Glutamatergic neuron (in vitro differentiated cells): ENCODE data around the gene CDC37L1. TPM values are rescaled to one million over a fixed set of nuclear protein-coding genes. Genes with fewer than 3 reads are reported as not detected.

Experiments used
- DNase-seq: peaks from one replicate; pipeline ENCODE4 v3.0.0; 2022
- H3K27ac Mint-ChIP-seq: one replicate; pipeline ENCODE4 v1.8.0; 2020; ENCODE audit warnings: mild to moderate bottlenecking, mixed read lengths, inconsistent platforms; ENCODE audit not compliant: unreplicated experiment
- H3K27me3 Mint-ChIP-seq: one replicate; pipeline ENCODE4 v1.8.0; 2020; ENCODE audit warnings: mild to moderate bottlenecking, moderate library complexity, mixed read lengths, inconsistent platforms; ENCODE audit not compliant: unreplicated experiment
- H3K36me3 Mint-ChIP-seq: one replicate; pipeline ENCODE4 v1.8.0; 2020; ENCODE audit warnings: mild to moderate bottlenecking, mixed read lengths, inconsistent platforms; ENCODE audit not compliant: unreplicated experiment
- H3K4me1 Mint-ChIP-seq: one replicate; pipeline ENCODE4 v1.8.0; 2020; ENCODE audit warnings: mild to moderate bottlenecking, low read depth, mixed read lengths, inconsistent platforms; ENCODE audit not compliant: unreplicated experiment
- H3K4me3 Mint-ChIP-seq: one replicate; pipeline ENCODE4 v1.8.0; 2020; ENCODE audit warnings: mild to moderate bottlenecking, mixed read lengths, inconsistent platforms; ENCODE audit not compliant: unreplicated experiment
- H3K9me3 Mint-ChIP-seq: one replicate; pipeline ENCODE4 v1.8.0; 2020; ENCODE audit warnings: mild to moderate bottlenecking, moderate library complexity, mixed read lengths, inconsistent platforms; ENCODE audit not compliant: unreplicated experiment
- CTCF ChIP-seq: fragments of 200-600 bp; sonication (generic); IDR thresholded peaks from one replicate; pipeline ENCODE4 v1.5.0; 2021; ENCODE audit not compliant: partially characterized antibody, unreplicated experiment
- total RNA-seq: library from RNA; stranded (reverse); fragmentation: NEBNext Ultra II Directional; extraction: Animal tissue kit (Norgen Biotek cat#: 25700); gene quantifications from one replicate; pipeline ENCODE4 v1.2.1, GENCODE V29; 2021; ENCODE audit not compliant: unreplicated experiment

The CDC37L1 gene
- total RNA-seq, 1 donor from 2014 or later, result 20.8 TPM

GRCh38 chr9:4755026-4755609, 75.7 kb downstream of the CDC37L1 start:
- no peak overlapping the region for H3K27ac Mint-ChIP-seq
- no peaks in the 10 kb centered on the region for H3K36me3 Mint-ChIP-seq
- DNase-seq, result no peak
- H3K27me3 Mint-ChIP-seq, result no peaks in the 10 kb centered on the region
- H3K9me3 Mint-ChIP-seq, result peaks cover 4% of the 10 kb centered on the region
- no peak for TF ChIP-seq CTCF
- H3K4me3 Mint-ChIP-seq, result no peak overlapping the region
- no peaks in the 10 kb centered on the region for H3K4me1 Mint-ChIP-seq

DNA sequence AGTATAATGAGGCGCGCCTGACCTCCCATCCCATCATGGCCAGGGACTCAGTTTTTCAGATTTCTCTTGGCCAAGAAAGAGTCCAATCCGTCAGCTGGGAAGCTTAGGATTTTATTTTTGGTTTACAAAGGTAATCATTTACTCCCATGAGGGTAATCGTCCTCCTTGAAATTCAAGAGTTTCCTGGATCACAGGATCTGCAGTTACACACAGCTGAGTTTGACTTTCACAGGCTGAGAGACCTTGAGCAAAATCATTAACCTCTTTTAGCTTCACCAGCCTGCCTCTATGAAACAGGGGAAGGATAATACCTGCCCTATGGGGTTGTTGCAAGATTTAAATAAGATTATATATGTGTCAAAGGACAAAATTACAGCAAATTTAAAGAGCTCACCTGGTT, 77.1 kb downstream of the CDC37L1 start:
- no peak overlapping the region for H3K4me3 Mint-ChIP-seq
- no peak for DNase-seq
- H3K9me3 Mint-ChIP-seq, result peaks cover 4% of the 10 kb centered on the region
- TF ChIP-seq CTCF, result no peak
- H3K27ac Mint-ChIP-seq, result no peak overlapping the region
- H3K27me3 Mint-ChIP-seq, result peaks cover 2% of the 10 kb centered on the region
- H3K36me3 Mint-ChIP-seq, result no peaks in the 10 kb centered on the region
- no peaks in the 10 kb centered on the region for H3K4me1 Mint-ChIP-seq

Other genes with a start within 250 kb of the CDC37L1 start
- gene SLC1A1, start 189.1 kb upstream of the CDC37L1 start, total RNA-seq, result 0.10 TPM
- gene PLPP6, start 17.3 kb upstream of the CDC37L1 start, total RNA-seq, result 12.0 TPM
- gene SPATA6L, start 13.1 kb upstream of the CDC37L1 start, total RNA-seq, result 0.59 TPM
- 33.7 TPM for gene AK3, start 61.6 kb downstream of the CDC37L1 start, total RNA-seq
- 14.4 TPM for gene RCL1, start 113.4 kb downstream of the CDC37L1 start, total RNA-seq